HCT116 (cell line): ENCODE measurements around the gene GDI1. TPM values are rescaled to one million over a fixed set of nuclear protein-coding genes. Genes with fewer than 3 reads are reported as not detected.

Experiments used
- microRNA-seq: library from miRNA; unstranded; fragments of <30 nt; microRNA quantifications from one replicate; pipeline ENCODE4, GENCODE V29; 2016; ENCODE audit warnings: borderline number of aligned reads
- total RNA-seq: library from RNA; stranded (reverse); gene quantifications from one replicate; pipeline ENCODE4 v1.2.1, GENCODE V29; 2021; ENCODE audit not compliant: unreplicated experiment

Gene GDI1
- total RNA-seq, 1 experiment from 2014 or later: 122 TPM

Small RNA genes lying within 50 kb of the gene (microRNA-seq; reads per million reads assigned to microRNA genes)
- not detected for gene MIR6858

Other genes starting within 250 kb of the GDI1 start
- not detected for gene OPN1MW2, start 217.4 kb upstream of the GDI1 start, total RNA-seq
- not detected for gene OPN1MW3, start 179.6 kb upstream of the GDI1 start, total RNA-seq
- not detected for gene TEX28, start 142.0 kb upstream of the GDI1 start, total RNA-seq
- gene TKTL1, start 141.4 kb upstream of the GDI1 start, total RNA-seq: 0.34 TPM
- gene FLNA, start 62.5 kb upstream of the GDI1 start, total RNA-seq: 546 TPM
- 102 TPM for gene EMD, start 57.9 kb upstream of the GDI1 start, total RNA-seq
- 3,069 TPM for gene RPL10, start 38.8 kb upstream of the GDI1 start, total RNA-seq
- 16.5 TPM for gene DNASE1L1, start 27.9 kb upstream of the GDI1 start, total RNA-seq
- gene TAFAZZIN, start 25.6 kb upstream of the GDI1 start, total RNA-seq: 28.0 TPM
- gene ATP6AP1, start 8.5 kb upstream of the GDI1 start, total RNA-seq: 53.4 TPM
- 46.5 TPM for gene FAM50A, start 7.0 kb downstream of the GDI1 start, total RNA-seq
- 89.3 TPM for gene PLXNA3, start 21.1 kb downstream of the GDI1 start, total RNA-seq
- gene LAGE3, start 42.1 kb downstream of the GDI1 start, total RNA-seq: 42.8 TPM
- gene UBL4A, start 49.5 kb downstream of the GDI1 start, total RNA-seq: 37.4 TPM
- gene SLC10A3, start 53.5 kb downstream of the GDI1 start, total RNA-seq: 16.2 TPM
- 15.6 TPM for gene FAM3A, start 79.1 kb downstream of the GDI1 start, total RNA-seq
- gene G6PD, start 109.7 kb downstream of the GDI1 start, total RNA-seq: 109 TPM
- 24.0 TPM for gene IKBKG, start 110.5 kb downstream of the GDI1 start, total RNA-seq
- gene CTAG1A, start 148.0 kb downstream of the GDI1 start, total RNA-seq: not detected
- gene CTAG1B, start 182.1 kb downstream of the GDI1 start, total RNA-seq: not detected
- gene CTAG2, start 216.4 kb downstream of the GDI1 start, total RNA-seq: not detected